ENCODE measurements around the gene PADI2.

- TF ChIP-seq, protein P1, sequence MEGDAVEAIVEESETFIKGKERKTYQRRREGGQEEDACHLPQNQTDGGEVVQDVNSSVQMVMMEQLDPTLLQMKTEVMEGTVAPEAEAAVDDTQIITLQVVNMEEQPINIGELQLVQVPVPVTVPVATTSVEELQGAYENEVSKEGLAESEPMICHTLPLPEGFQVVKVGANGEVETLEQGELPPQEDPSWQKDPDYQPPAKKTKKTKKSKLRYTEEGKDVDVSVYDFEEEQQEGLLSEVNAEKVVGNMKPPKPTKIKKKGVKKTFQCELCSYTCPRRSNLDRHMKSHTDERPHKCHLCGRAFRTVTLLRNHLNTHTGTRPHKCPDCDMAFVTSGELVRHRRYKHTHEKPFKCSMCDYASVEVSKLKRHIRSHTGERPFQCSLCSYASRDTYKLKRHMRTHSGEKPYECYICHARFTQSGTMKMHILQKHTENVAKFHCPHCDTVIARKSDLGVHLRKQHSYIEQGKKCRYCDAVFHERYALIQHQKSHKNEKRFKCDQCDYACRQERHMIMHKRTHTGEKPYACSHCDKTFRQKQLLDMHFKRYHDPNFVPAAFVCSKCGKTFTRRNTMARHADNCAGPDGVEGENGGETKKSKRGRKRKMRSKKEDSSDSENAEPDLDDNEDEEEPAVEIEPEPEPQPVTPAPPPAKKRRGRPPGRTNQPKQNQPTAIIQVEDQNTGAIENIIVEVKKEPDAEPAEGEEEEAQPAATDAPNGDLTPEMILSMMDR (IDR thresholded peaks at IDR 0.05) = no peak
- TF ChIP-seq EP300 (IDR thresholded peaks at IDR 0.05) = no peak
- no peak for TF ChIP-seq POLR2A (IDR thresholded peaks at IDR 0.05)
- no peak for TF ChIP-seq POLR2AphosphoS5 (IDR thresholded peaks at IDR 0.05)
Observed at GRCh38 chr1:17099616-17100340, 19.5 kb downstream of the PADI2 start.

All from upper lobe of left lung (tissue), 4 donors.